Activated CD4-positive, alpha-beta T cell treated with anti-CD3 and anti-CD28 coated beads, Interleukin-2, Interleukin-6, amounts not matched to agents 100 ng/mL and 50 ng/mL, durations not matched to agents 16 hours and 8 hours (primary cell): ENCODE measurements around the gene CHRM4.
"Not testable (repeated sequence)": the region's sequence is repeated elsewhere in the genome, so short reads cannot be mapped to it uniquely, and the experiment has no call there.

ENCODE experiments used
- DNase-seq: peaks from one replicate; pipeline ENCODE4 v3.0.0-alpha.2; 2020

CHRM4 gene

DNA sequence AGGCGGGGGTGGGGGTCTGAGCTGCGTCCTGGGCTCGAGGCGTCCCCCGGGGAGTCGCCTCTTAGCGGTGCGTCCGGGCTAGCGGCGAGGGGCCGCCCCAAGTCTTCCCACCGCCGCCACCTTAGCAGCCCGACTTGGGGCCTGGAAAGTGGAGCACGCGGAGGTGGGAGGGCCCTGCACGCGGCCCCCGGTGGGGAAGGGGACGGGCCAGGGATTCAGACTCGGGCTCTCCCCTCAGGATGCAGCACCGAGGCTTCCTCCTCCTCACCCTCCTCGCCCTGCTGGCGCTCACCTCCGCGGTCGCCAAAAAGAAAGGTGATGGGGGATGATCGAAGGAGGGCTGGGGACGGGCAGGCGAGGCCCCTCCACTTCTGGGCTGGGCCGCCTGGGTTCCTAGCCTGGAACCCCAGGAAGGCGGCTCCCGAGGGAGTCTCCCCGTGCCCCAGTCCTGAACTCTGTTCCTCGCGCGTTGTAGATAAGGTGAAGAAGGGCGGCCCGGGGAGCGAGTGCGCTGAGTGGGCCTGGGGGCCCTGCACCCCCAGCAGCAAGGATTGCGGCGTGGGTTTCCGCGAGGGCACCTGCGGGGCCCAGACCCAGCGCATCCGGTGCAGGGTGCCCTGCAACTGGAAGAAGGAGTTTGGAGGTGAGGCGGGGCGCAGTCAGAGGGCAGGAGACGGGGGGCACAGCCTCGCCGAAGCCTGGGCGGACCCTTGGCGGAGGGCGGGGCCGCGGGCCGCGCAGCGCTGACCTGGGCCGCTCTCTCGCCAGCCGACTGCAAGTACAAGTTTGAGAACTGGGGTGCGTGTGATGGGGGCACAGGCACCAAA is 9.5 kb downstream of the CHRM4 start:
- no peak for DNase-seq

DNA sequence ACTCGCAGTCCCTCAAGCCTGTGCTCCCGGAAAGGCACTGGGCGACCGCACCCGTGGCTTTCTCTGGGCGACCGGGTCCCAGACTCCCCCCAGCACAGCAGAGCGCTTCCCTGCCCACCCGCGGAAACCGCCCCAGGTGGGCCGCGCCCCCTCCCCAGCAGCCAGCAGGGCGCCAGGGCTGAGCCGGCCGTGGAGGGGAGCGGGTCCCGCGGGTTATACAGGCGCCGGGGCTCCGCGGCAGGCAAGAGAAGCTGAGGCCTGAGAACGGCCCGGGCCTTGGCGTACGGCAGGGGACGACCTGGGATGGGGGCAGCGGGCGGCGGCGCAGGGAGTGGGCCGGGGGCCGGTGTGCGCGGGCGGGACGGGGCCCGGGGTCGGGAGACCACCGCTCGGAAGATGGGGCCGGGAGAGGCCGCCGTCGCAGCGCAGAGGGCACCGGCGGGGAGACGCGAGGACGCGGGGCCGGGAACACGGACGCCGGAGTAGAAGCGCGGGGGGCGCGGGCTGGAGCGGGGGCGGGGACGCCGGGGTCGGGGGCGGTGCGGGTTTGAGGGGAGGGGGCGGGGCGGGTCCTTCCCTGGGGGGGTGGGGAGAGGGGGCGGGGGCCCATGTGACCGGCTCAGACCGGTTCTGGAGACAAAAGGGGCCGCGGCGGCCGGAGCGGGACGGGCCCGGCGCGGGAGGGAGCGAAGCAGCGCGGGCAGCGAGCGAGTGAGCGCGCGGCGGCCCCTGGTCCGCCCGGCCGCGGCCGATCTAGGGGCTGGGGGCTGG is 10.3 kb downstream of the CHRM4 start, which contains the start of gene MDK:
Gene MDK, plus strand, starts transcription at position 622 of the 771 bp plus-strand sequence. CDS start 389 bp downstream, outside the sequence.
- no peak for DNase-seq

DNA sequence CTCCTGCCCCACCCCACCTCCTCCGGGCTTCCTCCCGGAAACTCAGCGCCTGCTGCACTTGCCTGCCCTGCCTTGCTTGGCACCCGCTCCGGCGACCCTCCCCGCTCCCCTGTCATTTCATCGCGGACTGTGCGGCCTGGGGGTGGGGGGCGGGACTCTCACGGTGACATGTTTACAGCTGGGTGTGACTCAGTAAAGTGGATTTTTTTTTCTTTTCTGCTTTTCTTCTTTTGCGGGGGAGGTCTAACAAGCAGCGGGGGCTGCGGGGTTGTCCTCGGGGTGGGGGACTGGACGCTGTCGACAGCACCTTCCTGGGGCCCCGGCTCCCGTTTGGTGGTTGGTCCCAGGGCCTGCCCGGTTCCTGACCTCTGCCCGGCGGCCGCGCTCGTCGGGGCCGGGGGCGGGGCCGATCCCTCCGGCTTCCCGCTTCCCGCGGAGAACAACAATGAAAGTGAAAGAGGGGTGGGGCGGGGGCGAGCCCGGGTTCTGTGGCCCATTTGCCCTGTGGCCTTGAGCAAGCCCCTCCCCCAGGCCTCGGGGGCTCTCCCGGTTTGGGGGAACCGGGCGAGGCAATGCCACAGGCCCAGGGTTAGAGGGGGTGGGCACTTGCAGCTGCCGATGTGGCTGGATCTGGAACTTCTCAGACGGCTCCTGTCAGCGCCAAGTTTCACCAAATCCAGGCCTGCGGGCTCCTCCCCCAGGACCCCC is 11.1 kb downstream of the CHRM4 start:
- DNase-seq, result peak; percentile 58

DNA sequence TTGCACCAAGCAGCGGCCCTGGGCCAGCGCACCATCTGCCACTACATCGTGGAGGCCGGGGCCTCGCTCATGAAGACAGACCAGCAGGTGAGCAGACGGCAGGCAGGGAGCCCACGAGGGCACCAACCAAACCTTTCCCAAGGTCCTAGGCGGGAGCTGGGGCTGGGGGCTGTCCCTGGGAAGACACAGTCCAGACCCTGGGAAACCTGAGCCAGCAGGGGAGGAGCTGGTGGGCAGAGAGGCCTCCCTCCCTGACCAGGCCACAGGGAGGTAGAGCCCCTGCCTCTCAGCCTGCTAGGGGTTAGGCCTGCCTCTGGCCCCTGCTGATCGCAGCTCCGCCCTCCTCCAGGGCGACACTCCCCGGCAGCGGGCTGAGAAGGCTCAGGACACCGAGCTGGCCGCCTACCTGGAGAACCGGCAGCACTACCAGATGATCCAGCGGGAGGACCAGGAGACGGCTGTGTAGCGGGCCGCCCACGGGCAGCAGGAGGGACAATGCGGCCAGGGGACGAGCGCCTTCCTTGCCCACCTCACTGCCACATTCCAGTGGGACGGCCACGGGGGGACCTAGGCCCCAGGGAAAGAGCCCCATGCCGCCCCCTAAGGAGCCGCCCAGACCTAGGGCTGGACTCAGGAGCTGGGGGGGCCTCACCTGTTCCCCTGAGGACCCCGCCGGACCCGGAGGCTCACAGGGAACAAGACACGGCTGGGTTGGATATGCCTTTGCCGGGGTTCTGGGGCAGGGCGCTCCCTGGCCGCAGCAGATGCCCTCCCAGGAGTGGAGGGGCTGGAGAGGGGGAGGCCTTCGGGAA is 11.9 kb downstream of the CHRM4 start:
- DNase-seq, result not testable (repeated sequence)

DNA sequence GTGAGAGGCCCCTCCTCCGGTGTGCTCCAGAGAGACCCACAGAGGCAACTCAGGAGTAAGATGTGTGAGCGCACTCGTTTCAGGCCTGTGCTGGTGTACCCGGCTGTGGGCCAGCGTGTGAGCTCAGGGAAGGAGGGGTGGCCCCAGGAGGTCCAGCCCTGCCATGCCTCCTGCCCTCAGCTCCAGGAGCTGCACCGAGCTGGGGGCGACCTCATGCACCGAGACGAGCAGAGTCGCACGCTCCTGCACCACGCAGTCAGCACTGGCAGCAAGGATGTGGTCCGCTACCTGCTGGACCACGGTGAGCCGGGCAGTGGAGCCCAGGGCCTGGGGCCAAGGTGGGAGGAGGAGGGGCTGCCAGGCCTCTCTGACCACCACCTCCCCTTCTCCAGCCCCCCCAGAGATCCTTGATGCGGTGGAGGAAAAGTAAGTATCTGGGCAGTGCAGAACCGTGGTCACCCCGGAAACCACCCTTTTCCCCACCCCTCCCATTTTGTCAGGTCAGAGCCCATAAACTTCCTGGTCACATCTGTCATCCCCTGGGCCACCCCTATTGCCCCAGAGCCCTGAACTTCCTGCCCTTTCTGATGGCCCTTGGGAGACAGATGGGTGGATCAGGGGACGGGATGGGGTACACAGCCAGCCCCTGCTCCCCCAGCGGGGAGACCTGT is 12.6 kb downstream of the CHRM4 start:
- DNase-seq, result no peak

DNA sequence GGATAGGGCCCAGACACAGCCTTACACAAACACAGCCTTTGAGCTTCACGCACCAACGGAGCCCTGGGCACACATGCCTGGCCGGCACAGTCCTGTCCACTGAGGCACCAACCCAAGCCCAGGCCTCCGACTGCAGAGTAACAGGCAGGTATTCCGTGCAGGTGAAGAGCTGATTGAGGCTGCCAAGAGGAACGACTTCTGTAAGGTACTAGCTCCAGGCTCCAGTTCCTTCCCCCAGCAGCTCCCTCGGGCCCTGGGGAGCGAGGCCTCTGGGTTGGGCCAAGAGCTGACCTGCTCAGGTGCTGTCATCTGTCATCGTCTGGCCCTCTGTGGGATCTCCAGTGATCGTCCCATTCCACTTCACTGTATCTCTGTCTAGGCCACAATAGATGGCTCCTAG is 13.3 kb downstream of the CHRM4 start:
- DNase-seq, result no peak

DNA sequence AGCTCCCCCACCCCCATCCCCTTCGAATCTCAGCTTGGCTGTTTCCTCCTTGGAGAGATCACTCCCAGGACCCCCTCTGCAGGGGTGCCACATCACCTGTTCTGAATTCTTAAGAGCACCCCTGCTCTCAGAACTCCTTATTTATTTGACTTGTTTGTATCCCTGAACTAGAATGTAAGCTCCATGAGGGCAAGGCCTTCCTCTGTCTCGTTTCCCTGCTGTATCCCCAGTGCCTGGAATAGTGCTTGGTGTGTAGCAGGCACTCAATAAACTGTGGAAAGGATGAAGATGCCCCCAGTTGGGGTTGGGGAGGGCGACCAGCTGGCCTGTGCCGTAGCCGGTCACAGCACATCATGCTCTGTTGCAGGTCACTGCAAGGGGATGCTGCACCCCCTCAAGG is 13.7 kb downstream of the CHRM4 start:
- DNase-seq, result no peak

DNA sequence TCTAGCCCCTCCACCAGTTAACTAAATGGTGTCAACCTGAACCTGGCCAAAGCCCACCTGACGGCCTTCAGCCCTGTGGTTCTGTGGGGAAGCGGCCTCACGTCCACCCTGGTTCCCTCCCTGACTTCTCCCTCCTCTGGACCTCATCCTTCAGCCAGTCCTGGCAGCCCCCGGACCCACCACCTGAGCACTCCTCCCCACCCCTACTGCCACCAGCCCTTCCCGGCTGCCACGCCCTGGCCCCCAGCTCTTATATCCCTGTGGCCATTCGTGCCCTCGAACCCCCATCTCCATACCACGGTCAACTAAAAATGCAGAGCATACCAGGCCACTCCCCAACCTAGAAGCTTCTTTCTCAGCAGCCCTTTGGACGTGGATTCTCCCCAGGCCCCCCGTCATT is 14.3 kb downstream of the CHRM4 start:
- DNase-seq, result no peak

DNA sequence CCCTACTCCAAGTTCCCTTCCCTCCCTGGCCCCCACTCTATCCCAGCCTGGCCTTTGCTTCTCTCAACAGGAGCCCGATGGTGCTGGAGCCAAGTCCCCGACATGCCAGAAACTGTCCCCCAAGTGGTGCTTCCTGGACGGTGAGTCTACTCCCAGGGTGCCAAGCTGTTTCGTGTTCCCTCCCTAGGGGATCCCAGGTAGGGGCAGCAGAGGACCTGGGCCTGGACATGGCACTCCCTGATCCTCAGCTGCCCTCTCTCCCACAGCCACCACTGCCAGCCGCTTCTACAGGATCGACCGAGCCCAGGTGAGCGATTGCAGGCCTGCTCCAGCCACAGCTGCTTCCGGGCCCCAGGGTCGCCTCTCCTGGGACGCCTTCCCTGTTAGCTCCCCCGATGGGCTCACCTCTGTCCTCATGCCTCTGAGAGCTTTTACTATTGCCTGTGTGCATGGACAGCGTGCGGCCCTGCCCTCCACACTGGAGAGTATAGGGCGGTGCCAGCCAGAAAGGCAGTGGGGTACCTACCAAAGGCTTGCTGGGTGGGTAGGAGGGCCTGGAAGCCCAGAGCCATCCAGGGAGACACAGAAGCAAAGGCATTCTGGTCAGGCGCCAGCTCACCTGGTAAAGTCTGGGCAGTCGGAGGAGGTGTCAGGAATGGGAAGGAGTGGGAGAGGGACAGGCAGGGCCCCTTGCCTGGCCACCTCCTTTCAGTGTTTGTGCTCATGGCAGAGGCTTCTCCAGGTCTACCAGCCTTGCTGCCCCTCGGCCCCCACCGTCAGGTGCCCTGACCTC is 15.1 kb downstream of the CHRM4 start:
- DNase-seq, result no peak

DNA sequence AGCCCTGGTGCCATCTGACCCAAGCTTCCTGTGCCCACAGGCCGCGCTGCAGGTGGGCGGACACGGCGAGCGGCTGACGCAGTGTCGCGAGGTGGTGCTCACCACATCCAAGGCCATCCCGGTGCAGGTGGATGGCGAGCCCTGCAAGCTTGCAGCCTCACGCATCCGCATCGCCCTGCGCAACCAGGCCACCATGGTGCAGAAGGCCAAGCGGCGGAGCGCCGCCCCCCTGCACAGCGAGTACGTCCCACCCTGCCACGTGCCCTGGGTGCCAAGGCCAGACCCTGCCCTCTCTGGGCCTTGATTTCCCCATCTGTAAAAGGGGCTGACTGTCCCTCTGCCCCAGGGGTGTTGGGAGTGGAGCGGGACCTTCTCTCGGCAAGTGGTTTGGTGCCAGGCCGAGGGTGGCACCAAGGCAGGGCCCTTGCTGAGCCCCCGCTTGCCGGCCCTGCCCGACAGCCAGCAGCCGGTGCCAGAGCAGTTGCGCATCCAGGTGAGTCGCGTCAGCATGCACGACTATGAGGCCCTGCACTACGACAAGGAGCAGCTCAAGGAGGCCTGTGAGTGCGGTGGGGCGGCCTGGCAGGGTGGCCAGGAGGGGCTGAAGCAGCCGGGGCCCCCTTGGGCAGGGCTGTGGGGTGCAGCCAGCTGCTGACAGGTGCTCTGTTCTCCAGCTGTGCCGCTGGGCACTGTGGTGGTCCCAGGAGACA is 16.0 kb downstream of the CHRM4 start:
- no peak for DNase-seq

DNA sequence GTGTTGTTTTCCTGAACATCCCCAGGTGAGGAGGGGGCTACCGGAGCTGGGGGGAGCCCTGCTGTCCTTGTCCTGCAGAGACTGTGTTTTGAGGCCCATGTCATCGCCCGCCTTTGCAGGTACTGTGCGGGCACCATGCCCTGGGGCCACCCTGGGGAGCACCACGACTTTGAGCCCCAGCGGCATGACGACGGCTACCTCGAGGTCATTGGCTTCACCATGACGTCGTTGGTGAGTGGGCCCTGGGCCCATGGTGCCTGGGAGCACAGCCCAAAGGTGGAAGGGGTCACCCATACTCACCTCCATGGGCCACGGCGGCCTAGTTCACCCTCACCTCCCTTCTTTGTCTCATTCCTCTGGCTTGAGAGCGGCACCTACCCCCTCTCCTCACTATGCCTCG is 16.8 kb downstream of the CHRM4 start:
- no peak for DNase-seq

DNA sequence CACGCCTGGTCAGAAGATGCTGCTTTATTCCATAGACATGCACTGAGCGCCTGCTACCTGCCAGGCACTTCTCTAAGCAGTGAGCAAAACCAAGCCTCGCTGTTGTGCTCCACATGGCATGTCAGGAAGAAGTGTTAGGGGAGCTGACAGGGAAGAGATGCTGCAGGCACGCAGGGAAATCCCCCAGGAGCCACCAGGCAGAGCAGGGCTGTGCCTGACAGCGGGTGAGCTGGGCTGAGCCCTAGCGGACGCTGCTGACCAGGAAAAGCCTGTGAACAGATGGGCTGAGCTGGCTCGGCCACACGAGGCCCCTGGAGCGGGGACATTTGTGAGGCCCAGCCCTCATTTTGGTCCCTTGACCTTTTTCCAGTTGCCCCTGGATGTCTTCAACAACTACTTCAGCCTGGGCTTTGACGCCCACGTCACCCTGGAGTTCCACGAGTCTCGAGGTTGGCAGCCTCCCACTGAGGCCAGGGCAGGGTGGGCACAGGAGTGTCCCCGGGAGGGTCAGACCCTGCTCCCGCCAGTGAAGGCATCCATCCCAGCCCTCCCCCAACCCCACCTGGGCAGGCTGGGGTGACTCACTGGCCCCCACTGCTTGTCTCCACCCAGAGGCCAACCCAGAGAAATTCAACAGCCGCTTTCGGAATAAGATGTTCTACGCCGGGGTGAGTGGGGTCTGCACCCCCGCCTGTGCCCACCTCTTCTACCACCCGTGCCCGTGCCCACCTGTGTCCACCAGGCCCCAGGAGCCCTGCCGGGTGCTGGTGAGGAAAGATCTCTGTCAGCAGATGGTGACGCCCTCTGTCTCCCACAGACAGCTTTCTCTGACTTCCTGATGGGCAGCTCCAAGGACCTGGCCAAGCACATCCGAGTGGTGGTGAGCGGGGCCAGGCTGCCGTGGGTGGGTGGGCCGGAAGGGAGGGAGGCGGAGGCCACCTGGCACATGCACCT is 17.5 kb downstream of the CHRM4 start:
- no peak for DNase-seq

DNA sequence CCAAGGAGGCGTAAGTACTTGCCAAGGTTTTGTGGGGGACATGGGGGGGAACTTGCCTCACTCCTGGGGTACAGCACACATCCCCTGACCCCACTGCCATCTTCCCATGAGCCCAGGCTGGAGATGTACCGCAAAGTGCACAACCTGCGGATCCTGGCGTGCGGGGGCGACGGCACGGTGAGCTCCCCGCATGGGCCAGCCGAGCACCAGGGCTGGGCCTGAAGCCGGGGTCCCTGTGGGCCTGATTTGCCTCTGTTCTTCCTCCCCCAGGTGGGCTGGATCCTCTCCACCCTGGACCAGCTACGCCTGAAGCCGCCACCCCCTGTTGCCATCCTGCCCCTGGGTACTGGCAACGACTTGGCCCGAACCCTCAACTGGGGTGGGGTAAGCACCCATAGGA is 19.1 kb downstream of the CHRM4 start:
- DNase-seq, result not testable (repeated sequence)

DNA sequence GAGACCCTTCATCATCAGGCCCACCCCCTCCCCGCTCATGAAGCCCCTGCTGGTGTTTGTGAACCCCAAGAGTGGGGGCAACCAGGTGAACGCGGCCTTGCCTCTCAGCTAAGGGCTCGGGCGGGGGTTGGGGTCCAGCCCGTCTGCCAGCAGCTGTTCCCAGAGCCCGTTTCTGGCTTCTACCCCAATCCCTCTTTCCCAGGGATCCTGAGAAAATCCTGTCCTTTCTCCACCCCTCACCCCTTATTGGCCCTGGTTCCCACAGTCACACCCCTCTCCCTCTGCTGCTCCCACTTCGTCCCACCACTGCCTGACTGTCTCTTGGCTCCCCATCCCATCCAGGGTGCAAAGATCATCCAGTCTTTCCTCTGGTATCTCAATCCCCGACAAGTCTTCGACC is 19.5 kb downstream of the CHRM4 start:
- no peak for DNase-seq

DNA sequence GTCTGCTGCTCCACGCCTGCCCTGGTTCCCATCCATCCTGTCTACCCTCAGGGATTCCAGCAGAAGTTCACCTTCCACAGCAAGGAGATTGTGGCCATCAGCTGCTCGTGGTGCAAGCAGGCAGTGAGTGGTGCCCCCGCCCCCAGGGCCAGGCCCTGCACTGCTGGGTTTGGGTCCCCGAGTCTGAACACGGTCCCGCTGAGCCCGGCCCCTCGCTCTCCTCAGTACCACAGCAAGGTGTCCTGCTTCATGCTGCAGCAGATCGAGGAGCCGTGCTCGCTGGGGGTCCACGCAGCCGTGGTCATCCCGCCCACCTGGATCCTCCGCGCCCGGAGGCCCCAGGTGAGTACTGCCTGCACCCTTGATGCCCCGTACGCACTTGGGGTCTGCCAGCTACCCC is 20.3 kb downstream of the CHRM4 start:
- not testable (repeated sequence) for DNase-seq

DNA sequence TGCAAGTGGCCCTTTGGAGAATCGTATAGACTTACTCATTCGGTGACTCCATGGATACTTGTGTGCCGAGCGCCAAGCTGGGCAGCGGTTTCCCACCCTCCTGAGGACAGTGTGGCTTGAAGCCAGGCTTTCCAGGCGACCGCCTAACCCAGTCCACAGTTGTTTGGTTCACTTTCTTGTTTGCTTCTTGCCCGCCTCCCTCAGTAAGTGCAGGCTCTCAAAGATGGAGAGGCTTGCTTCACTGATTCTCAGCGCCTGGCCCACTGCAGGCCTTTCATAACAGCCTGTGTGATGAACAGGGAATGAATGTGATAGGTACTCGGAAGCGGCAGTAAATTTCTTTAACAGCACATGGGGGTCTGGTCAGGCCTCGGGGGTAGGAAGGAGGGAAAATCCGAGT is 21.3 kb downstream of the CHRM4 start:
- DNase-seq, result no peak

DNA sequence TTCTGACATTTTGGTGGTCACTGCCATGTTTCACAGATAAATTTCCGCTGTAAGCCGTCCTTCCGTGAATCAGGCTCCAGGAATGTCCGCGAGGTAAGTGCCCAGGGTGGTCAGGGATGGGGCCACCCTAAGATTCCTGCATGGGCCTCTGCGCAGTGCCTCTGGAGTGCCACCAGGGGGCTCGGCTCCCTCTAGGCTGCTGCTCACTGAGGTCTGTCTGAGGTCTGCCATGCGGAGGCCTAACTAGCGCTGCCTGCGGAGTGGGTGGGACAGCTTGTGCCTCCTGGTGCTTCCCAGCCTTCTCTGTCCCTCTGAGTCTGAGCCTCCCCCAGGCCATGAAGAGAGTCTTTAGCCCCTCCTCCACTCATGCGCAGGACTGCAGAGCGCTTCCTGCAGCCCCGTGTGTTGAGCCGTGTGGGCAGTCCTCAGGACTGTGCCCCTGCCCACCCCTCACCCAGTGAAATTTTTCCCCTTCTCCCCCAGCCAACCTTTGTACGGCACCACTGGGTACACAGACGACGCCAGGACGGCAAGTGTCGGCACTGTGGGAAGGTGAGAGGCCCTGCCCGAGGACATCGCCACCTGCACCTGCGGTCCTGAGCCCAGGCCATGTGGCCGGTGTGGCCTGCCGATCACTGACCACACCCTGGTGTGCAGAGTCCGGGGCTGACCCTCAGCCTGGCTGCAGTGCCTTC is 22.0 kb downstream of the CHRM4 start:
- peak; percentile 70 for DNase-seq

DNA sequence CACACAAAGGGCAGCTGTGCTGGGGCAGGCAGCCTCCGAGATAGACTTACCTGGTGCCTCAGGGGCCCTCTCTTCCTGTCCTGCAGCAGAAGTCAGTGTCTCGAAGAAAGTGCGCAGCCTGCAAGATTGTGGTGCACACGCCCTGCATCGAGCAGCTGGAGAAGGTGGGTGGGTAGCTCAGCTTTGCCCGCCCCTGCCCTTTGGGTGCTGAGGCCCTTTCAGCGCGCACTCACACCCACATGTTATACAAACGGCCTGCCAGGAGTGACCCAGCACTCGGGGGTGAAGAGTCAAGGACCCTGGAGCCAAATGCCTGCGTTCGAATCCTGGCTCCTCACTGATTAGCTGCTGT is 23.7 kb downstream of the CHRM4 start:
- DNase-seq, result no peak
